TTC549 (cell line): Measurements from ENCODE around the gene PIM2.
A peak's percentile ranks its signal among the peaks of the same experiment; 100 is the strongest.

Source experiments
- FAIRE-seq: peaks from 2 replicates; lab custom pipeline; 2012; peaks lifted over from hg19 to GRCh38; lab: Jason Lieb, UNC

PIM2 gene

GRCh38 chrX:48918643-48919340 lies at the start of gene PIM2:
TSS of gene PIM2 (minus strand) at chrX:48919024. CDS start at chrX:48918834, 190 bp downstream.
- peak; percentile 73 for FAIRE-seq

DNA sequence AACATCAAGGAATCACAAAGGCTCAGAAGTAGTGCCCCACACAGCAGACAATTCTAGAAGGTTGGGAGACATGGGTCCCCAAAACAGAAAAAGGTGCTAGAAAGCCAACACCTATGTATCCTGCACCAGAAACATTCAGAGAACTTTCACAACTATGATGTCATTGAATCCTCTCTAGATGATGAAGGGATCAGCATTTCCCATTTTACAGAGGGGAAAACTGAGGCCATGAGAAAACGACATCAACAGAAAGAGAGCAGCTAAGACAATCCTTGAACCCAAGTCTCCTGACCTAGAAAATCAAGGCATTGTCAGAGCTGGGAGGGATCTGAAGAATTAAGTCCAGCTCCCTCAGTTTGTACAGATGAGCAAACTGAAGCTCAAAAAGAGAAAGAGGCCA lies 49.6 kb upstream of the PIM2 start:
- no peak for FAIRE-seq

- no peak for FAIRE-seq
Observed at GRCh38 chrX:48966796-48967579, 48.2 kb upstream of the PIM2 start.

DNA sequence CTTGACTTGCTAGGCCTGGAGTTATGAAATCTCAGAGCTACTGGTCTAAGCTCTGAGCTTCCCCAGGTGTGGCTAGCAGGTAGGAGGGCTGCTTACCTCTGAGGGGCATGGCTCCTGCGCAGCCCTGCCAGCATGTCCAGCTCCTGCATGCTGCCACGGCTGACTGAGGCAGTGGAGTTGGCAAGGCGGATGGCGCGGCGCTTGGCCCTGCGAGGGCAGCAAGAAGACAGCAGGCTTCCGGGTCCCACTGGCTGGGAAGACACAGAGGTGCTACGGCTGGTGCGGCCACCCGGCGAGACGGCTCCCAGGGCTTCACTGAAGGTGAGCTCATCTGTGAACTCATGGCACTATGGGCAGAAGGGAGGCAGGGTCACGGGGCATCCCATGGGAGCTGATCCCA lies 47.1 kb upstream of the PIM2 start:
- FAIRE-seq, result no peak

GRCh38 chrX:48961585-48962091 lies 42.8 kb upstream of the PIM2 start:
- FAIRE-seq, result no peak

DNA sequence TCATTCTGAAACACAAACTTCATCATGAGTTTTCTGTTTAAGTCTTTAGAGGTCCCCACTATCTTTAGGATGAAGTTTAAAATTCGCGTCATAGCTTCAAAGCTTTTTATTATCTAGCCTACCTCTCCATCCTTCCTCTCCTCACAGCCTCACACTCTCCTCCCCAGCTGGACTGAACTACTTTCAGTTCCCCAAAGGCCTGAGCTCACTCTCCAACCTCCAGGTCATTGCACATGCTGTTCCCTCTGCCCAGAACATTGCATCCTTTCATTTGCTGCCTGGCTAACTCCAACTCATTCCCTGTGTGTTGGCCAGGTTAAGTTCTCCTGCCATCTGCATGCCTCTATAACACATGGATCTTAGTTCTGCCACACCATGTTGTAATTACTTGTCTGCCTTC lies 41.5 kb upstream of the PIM2 start:
- FAIRE-seq, result no peak

DNA sequence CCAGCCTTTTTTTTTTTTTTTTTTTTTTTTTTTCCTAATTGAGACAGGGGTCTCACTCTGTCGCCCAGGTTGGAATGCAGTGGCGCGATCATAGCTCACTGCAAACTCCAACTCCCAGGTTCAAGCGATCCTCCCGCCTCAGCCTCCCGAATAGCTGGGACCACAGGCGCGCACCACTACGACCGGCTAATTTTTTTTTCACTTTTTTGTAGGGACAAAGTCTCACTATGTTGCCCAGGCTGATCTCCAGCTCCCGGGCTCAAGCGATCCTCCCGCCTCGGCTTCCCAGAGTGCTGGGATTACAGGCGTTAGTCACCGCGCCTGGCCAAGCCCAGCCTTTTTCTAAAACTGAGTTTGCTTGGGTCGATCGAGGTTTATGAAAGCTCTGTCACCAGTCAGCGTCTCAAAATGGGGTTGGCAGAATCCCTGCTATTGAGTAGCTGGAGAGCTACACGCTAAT lies 39.8 kb upstream of the PIM2 start:
- no peak for FAIRE-seq

DNA sequence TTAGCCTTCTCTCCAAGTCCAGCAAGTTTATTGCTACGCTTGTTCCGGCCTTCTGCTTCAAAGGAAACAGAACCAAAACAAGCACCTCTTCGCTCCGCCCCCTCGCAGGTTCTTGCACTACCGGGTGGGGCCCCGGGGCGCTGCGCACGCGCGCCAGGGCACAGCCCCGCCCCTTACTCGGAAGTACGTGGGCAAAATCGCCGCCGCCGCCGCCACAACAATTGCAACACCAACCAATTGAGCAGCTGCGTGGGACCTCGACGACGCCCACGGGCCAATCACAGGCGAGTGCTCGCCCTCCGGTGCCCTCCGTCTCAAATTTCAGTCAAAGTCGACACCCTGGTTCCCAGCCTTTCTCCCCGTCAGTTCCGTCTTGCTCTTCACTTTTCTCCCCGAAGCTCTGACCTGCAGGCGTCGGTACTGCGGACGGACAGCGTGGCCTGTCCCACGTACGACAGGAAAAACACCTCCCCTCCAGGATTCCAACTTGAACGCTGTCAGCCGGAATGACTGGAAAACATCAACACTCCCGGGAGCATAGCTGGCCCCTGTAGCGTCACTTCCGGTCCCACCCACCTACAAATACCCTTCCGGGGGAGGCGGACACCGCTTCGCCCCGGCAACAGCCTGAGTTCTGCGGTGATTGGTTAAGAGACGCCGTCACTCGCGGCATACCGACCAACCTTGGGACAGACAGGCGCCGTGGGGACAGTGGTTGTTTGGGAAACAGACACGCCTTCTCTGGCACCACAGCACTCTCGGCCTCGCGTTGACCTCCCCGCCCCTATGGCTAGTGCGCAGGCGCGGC lies 39.2 kb upstream of the PIM2 start:
- peak; percentile 77 for FAIRE-seq

DNA sequence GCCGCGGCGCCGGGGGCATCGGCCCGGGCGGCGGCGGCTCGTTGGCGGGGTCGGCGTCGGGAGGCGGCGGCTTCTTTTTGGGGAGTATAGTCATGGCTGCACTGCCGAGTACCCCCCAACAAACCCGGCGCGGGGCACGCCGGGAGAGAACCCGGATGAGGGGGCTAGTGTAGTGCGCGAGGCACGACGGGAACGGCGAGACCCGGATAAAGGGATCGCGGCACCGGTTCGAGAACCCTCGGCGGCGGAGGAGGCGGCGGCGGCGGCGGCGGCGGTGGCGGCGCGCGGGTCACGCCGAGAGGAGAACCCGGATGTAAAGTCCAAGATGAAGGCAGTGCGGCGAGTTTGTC lies 38.6 kb upstream of the PIM2 start, which contains the start of gene OTUD5:
OTUD5 (minus strand) TSS at position 131 of the 350 bp plus-strand sequence; CDS start at position 94, 37 bp downstream.
- no peak for FAIRE-seq

- no peak for FAIRE-seq
Observed at GRCh38 chrX:48956728-48957414, 38.0 kb upstream of the PIM2 start.

GRCh38 chrX:48948589-48948988 lies 29.8 kb upstream of the PIM2 start:
- FAIRE-seq, result no peak

DNA sequence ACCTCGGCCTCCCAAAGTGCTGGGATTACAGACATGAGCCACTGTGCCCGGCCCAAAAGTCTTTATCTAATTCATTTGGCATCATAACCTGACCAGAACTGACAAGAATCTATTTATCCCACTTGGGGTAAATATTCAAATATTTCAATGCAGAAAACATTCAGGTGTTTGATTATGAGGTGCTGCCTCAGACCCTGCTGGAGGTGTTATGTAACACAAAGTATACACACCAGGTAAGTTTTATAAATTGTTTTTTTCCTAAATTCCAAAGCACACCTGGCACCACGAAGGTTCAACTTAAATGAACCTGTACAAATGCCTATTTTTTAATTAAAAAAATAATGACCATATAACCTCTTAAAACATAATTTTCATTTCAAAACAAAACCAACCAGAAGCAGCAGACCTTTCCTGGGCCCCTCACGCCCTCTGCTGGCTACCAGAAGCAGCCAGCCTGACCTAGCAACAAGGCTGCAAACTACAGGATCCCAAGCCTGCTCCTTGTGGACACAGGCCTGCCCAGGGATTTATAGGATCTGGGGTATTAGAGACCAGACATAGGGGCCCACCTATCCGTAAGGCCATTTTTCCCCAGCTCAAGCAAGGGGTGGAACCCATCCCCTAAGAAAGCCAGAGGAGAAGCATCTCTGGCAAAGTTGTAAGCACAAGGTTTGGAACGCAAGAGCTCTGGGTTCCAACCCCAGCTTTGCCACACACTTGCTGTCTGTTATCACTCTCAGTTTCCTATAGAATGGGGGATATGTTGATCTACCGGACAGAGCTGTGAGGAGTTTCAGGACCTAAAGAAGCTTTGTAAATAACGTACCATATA lies 26.9 kb upstream of the PIM2 start:
- FAIRE-seq, result peak; percentile 3

DNA sequence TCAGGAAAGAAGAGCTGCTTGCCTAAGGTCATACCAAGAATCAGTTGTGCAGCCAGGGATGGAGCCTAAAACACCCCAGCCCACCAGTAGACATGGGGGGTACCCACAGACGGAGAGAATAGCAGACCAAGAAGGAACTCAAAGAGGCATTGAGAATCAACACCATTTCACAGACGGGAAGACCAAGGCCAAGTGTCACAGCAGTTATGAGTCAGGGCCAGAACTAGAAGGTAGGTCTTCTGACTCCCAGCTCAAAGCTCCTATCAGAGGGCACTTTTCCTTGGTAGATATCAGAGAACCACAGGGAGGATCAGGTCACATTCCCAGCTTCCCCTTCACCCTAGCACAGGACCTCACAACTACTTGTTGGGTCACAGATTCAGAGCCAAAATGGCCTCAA lies 24.1 kb upstream of the PIM2 start:
- no peak for FAIRE-seq

- FAIRE-seq, result no peak
Observed at GRCh38 chrX:48940404-48940955, 21.7 kb upstream of the PIM2 start.

DNA sequence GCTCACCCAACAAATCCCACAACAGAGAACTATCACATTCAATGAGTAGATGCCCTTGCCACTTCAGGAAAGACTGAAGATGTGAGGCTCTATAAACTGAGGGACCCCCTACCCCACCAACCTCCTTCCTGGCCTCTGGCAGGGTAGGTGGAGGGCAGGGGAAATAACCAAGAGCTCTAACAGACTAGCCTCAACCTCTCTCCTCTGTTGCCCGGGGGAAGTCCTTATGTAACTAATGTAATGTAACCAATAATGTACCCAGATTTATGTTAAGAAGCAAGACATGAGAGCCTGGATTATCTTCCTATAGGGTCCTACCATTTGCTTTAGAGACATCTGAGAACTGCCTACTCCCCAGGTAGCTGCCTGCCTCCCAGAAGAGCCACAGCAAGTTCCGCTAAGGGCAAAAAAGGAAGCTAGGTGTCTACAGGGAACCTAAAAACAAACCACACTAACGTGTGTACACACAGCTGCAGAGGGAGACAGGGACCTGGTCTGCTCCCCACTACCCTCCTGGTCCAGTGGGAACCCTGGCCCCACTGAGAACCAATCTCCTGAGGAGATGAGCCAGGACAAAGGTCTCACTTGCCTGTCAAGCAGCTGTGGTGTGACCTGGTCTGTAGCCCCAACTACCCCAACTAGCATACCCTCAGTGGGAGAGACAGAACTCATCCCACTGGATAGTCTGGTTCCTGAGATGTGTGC lies 20.9 kb upstream of the PIM2 start:
- FAIRE-seq, result no peak

DNA sequence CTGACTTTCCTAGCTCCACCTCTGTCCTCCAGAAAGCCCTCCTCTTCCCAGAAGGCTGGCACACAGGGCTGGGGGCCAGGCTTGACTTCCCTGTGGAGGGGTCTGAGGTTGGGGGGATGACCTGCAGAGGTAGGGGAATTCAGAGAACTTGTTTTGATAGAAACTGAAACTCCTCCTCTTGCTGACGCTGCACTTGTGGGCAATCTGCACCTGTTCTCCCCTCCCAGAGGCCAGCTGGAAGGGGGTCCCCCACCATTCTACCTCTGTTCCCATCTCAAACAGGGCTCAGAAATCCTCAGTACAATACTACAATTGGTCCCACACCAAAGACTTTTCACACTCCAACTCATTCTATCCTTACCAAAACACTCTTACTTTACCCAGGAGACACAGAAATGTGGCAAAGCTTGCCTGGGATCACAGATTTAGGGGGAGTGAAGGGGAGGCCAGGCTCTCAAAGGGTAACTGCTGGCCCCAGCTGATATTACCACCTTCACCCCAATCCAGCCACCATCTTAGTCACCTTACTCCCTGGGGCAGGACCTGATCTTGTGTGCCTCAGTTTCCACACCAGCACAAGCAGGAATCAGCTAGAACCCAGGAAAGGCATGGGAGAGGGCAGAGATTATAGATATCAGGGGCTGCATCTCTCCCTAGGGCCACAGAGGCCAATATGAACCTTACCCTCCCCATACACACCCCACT lies 20.0 kb upstream of the PIM2 start:
- no peak for FAIRE-seq

DNA sequence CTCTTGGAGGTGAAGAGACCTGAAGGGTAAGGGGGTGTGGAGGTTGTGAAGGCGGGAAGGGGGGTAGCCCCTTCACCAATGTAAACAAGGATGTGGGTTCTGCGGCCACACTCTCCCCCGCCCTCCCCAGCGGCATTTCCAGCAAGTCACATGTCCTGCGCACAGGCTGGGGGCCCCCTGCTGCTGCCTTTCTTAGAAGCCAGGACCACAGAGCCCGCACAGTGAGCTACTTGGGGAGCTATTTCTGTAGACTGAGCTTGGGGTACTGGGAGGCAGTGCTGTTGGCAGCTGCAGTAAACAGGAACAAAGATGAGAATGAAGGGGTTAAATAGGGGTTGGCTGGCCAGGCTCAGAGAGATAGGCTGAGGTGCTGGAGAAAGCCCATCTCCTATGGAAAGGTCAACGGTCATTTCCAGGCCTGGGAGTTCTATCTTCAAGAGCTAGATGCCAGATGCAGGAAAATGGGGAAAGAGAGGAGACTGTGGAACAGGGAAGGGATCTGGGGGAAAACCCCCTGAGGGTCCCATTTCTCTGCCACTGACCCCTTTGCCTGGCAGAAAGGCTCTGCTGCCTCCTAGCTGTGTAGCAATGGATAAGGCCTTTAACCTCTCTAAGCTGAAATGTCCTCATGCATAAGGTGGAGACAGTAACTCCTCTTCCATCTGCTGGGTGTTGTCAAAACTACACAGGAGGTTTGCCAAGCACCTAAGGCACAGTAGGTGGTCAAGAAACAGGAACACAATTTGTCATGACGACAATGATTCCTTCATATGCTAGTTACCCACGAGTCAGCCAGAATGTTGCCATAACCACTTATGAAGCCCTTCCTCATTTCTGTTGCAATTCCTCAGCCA lies 18.5 kb upstream of the PIM2 start:
- FAIRE-seq, result no peak

DNA sequence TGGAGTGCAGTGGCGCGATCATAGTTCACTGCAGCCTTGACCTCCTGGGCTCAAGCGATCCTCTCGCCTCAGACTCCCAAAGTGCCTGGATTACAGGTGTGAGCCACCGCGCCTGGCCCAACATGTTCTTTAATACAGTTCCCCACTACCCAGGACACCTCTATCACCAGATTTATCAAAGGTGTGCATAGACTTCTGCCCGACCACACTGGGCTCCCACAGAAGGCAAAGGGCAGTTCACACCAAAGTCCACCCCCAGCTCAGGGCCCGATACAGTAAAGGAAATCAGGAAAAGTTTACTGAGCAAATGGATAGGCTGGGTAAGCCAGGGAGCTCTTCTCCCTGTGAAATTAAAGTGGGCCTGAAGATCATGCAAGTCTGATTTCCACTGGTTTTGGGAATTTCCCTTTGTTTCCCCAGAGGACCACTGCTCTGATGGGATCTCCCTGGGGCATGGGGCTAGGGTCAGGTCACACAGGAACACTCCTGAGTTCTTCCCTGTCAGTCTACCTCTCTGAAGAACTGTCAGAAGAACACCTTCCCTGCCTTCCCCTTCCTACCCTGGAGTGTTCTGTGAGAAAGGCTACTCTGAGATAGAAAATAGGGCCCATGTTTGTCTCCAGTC lies 17.7 kb upstream of the PIM2 start:
- FAIRE-seq, result no peak
